ENCODE measurements around the gene ARHGAP15. TPM values are rescaled to one million over a fixed set of nuclear protein-coding genes. Genes with fewer than 3 reads are reported as not detected.
A peak's percentile ranks its signal among the peaks of the same experiment; 100 is the strongest.

The ARHGAP15 gene
- polyA plus RNA-seq, 1 experiment: not detected

DNA sequence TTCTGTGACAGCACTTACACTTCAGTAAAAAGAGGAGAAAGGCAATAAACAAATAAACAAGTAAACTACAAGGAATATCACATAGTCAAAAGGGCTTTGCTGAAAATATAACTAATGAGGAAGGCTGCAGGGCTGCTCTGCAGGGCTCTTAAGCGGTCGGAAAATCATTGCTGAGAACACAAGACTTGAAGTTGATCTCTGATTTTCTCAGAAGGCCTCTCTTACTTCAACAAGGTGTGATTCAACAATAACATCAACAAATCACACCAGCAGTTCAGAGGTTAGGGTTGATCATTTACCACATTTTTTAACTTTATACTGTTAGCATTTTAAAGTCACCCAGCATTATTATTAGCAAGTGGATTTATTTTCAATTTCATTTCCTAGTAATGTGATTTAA lies 215.6 kb downstream of the ARHGAP15 start:
- no peak overlapping the region for H3K4me3 ChIP-seq (ENCODE audit: low read depth, low read length)

GRCh38 chr2:143345887-143346787 lies 216.9 kb downstream of the ARHGAP15 start:
- no peak overlapping the region for H3K4me3 ChIP-seq (ENCODE audit: low read depth, low read length)
- TF ChIP-seq, protein P1, sequence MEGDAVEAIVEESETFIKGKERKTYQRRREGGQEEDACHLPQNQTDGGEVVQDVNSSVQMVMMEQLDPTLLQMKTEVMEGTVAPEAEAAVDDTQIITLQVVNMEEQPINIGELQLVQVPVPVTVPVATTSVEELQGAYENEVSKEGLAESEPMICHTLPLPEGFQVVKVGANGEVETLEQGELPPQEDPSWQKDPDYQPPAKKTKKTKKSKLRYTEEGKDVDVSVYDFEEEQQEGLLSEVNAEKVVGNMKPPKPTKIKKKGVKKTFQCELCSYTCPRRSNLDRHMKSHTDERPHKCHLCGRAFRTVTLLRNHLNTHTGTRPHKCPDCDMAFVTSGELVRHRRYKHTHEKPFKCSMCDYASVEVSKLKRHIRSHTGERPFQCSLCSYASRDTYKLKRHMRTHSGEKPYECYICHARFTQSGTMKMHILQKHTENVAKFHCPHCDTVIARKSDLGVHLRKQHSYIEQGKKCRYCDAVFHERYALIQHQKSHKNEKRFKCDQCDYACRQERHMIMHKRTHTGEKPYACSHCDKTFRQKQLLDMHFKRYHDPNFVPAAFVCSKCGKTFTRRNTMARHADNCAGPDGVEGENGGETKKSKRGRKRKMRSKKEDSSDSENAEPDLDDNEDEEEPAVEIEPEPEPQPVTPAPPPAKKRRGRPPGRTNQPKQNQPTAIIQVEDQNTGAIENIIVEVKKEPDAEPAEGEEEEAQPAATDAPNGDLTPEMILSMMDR (IDR thresholded peaks at IDR 0.05; ENCODE audit: insufficient read depth, low read depth, low read length): no peak
- CTCF ChIA-PET: no interaction called here
- no peaks in the 10 kb centered on the region for H3K27me3 ChIP-seq (ENCODE audit: control insufficient read depth, insufficient read depth, low read length)
- H3K36me3 ChIP-seq (ENCODE audit: control insufficient read depth, insufficient read depth, low read length): no peaks in the 10 kb centered on the region
- POLR2A ChIA-PET: no interaction called here
- peak; percentile 4 for DNase-seq (ENCODE audit: low read depth)

More for the DNA sequence above, 215.6 kb downstream of the ARHGAP15 start:
- Histone ChIP-seq H3K36me3 (ENCODE audit: control insufficient read depth, insufficient read depth, low read length) (no peaks in the 10 kb centered on the region), H3K27me3 (ENCODE audit: control insufficient read depth, insufficient read depth, low read length) (no peaks in the 10 kb centered on the region)
- TF ChIP-seq, protein P1 (IDR thresholded peaks at IDR 0.05; ENCODE audit: insufficient read depth, low read depth, low read length): no peak
- DNase-seq (ENCODE audit: low read depth): no peak
- POLR2A ChIA-PET: no interaction called here
- CTCF ChIA-PET: no interaction called here

DNA sequence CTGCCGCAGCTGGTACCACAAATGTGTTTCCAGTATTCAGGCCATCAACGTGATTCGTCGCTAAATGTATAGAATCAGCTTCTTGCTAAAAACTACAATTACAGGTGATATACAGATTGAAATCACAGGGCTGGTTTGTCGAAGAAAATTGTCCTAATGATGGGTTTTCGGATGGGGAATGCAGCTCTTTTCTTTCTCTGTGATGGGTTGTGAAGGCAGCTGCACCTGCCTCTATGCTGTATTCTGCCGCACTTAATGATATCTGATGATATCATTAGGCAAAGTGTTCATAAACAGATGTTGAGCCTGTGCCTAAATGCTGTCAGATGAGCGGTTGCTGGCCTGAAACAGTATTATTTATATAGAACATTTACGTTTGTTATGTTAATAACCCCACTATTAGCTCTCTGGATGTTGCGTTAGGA lies 218.1 kb downstream of the ARHGAP15 start:
- ChIA-PET CTCF (no interaction called here), POLR2A (no interaction called here)
- TF ChIP-seq, protein P1 (IDR thresholded peaks at IDR 0.05; ENCODE audit: insufficient read depth, low read depth, low read length): no peak
- no peaks in the 10 kb centered on the region for H3K27me3 ChIP-seq (ENCODE audit: control insufficient read depth, insufficient read depth, low read length)
- H3K36me3 ChIP-seq (ENCODE audit: control insufficient read depth, insufficient read depth, low read length): no peaks in the 10 kb centered on the region
- no peak overlapping the region for H3K4me3 ChIP-seq (ENCODE audit: low read depth, low read length)
- no peak for DNase-seq (ENCODE audit: low read depth)

- TF ChIP-seq, protein P1 (IDR thresholded peaks at IDR 0.05; ENCODE audit: insufficient read depth, low read depth, low read length): no peak
- CTCF ChIA-PET: no interaction called here
- no peaks in the 10 kb centered on the region for H3K36me3 ChIP-seq (ENCODE audit: control insufficient read depth, insufficient read depth, low read length)
- no peaks in the 10 kb centered on the region for H3K27me3 ChIP-seq (ENCODE audit: control insufficient read depth, insufficient read depth, low read length)
- POLR2A ChIA-PET: no interaction called here
- H3K4me3 ChIP-seq (ENCODE audit: low read depth, low read length): no peak overlapping the region
- DNase-seq (ENCODE audit: low read depth): no peak
Observed at GRCh38 chr2:143347901-143348414, 218.7 kb downstream of the ARHGAP15 start.

DNA sequence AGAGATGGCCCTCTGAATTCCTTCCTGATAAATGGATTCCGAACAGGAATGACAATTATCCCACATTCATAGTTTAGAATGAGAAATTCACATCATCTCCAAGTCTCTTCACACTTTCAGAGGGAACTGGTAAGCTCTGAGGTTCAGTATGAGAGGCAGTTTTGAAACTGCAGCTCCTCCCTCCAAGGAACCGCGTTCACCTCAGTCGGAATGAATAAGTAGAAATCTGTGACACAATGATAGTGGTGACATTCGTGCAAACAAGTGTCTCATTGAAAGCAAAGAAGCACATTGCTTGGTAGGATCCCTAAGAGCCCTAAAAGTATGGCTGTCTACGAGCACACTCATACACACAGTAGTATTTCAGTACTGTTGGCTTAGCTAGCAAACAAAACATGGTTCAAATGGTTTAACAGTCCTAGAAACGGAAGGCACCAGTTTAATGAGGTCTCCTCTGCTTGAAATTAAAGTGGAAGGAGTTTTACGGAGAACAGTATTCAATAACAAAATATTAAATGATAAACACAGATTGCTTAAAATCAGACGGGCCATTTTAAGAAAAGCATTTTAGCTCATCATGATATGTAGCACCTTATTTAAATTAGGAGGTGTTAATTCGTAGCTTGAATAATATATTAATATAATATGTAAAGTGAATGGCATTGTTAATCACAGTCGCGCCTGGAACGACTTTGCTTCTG lies 225.0 kb downstream of the ARHGAP15 start:
- TF ChIP-seq, protein P1 (IDR thresholded peaks at IDR 0.05; ENCODE audit: insufficient read depth, low read depth, low read length): no peak
- ChIA-PET CTCF (no interaction called here), POLR2A (no interaction called here)

More for the DNA sequence above, 225.0 kb downstream of the ARHGAP15 start:
- no peak overlapping the region for H3K4me3 ChIP-seq (ENCODE audit: low read depth, low read length)
- no peaks in the 10 kb centered on the region for H3K36me3 ChIP-seq (ENCODE audit: control insufficient read depth, insufficient read depth, low read length)
- DNase-seq (ENCODE audit: low read depth): no peak
- no peaks in the 10 kb centered on the region for H3K27me3 ChIP-seq (ENCODE audit: control insufficient read depth, insufficient read depth, low read length)
